Loucy (cell line): ENCODE results near the gene EIF3L.
A peak's percentile ranks its signal among the peaks of the same experiment; 100 is the strongest.

ENCODE experiments used
- H2AFZ ChIP-seq: fragments of 200-600 bp; sonication (generic); 2 replicates; pipeline ENCODE4 v1.6.0; 2016; ENCODE audit warnings: antibody characterized with exemption, mild to moderate bottlenecking, low read length, moderate library complexity
- H3F3A ChIP-seq: fragments of 200-600 bp; 2 replicates; pipeline ENCODE4 v1.6.0; 2016; ENCODE audit warnings: antibody characterized with exemption, low read depth, mild to moderate bottlenecking
- H3K27me3 ChIP-seq: fragments of 200-600 bp; sonication (generic); 2 replicates; pipeline ENCODE4 v1.6.1; 2014; ENCODE audit warnings: low read length, mild to moderate bottlenecking; ENCODE audit not compliant: insufficient read depth, poor library complexity, severe bottlenecking
- H3K36me3 ChIP-seq: fragments of 200-600 bp; sonication (generic); 2 replicates; pipeline ENCODE4 v1.6.1; 2016; ENCODE audit warnings: low read length; ENCODE audit not compliant: insufficient read depth
- H3K4me1 ChIP-seq: fragments of 200-600 bp; sonication (generic); 2 replicates; pipeline ENCODE4 v1.5.1; 2014; ENCODE audit warnings: low read length, mild to moderate bottlenecking; ENCODE audit not compliant: insufficient read depth, poor library complexity, severe bottlenecking
- H3K4me2 ChIP-seq: fragments of 200-600 bp; sonication (generic); 2 replicates; pipeline ENCODE4 v1.6.0; 2014; ENCODE audit warnings: antibody characterized with exemption, low read length, low read depth, mild to moderate bottlenecking; ENCODE audit not compliant: poor library complexity, severe bottlenecking
- H3K4me3 ChIP-seq: fragments of 200-600 bp; sonication (generic); 2 replicates; pipeline ENCODE4 v1.5.1; 2014; ENCODE audit warnings: low read length, mild to moderate bottlenecking, mixed read lengths; ENCODE audit not compliant: poor library complexity, severe bottlenecking
- H3K79me2 ChIP-seq: fragments of 200-600 bp; sonication (generic); 2 replicates; pipeline ENCODE4 v1.6.1; 2014; ENCODE audit warnings: low read length; ENCODE audit not compliant: insufficient read depth
- H3K9ac ChIP-seq: fragments of 200-600 bp; sonication (generic); 2 replicates; pipeline ENCODE4 v1.6.0; 2014; ENCODE audit warnings: mild to moderate bottlenecking, low read depth, low read length, moderate library complexity; ENCODE audit not compliant: poor library complexity, severe bottlenecking
- H3K9me2 ChIP-seq: fragments of 200-600 bp; sonication (generic); replicated peaks from 2 replicates; pipeline ENCODE4 v1.6.1; 2016; ENCODE audit warnings: low read depth, low read length, mixed read lengths
- H3K9me3 ChIP-seq: fragments of 200-600 bp; sonication (generic); 2 replicates; pipeline ENCODE4 v1.6.1; 2014; ENCODE audit warnings: mild to moderate bottlenecking, antibody characterized with exemption, low read length, low read depth; ENCODE audit not compliant: insufficient read depth
- H4K20me1 ChIP-seq: fragments of 200-600 bp; sonication (generic); 2 replicates; pipeline ENCODE4 v1.6.0; 2014; ENCODE audit warnings: antibody characterized with exemption, low read length, mild to moderate bottlenecking; ENCODE audit not compliant: insufficient read depth, poor library complexity, severe bottlenecking
- CTCF ChIP-seq: fragments of 200-600 bp; sonication (generic); conservative IDR thresholded peaks from 2 replicates; pipeline ENCODE4 v1.5.1; 2014; ENCODE audit warnings: mild to moderate bottlenecking, antibody characterized with exemption, low read length
- EZH2phosphoT487 ChIP-seq: fragments of 200-600 bp; IDR thresholded peaks from 2 replicates; pipeline ENCODE4 v1.6.1; 2018; ENCODE audit warnings: antibody characterized with exemption, mild to moderate bottlenecking, moderate library complexity, borderline replicate concordance

EIF3L gene

GRCh38 chr22:37802310-37803194, 46.7 kb upstream of the EIF3L start:
- peak overlapping the region; percentile 98 for H3K4me2 ChIP-seq
- H2AFZ ChIP-seq = peak overlapping the region; percentile 95
- H3K4me3 ChIP-seq = peak overlapping the region; percentile 91
- H4K20me1 ChIP-seq = no peaks in the 10 kb centered on the region
- no peaks in the 10 kb centered on the region for H3K79me2 ChIP-seq
- no peaks in the 10 kb centered on the region for H3F3A ChIP-seq
- H3K4me1 ChIP-seq = peaks cover 28% of the 10 kb centered on the region
- H3K9ac ChIP-seq = peak overlapping the region; percentile 79
- no peaks in the 10 kb centered on the region for H3K36me3 ChIP-seq
- H3K27me3 ChIP-seq = peaks cover 10% of the 10 kb centered on the region
- H3K9me3 ChIP-seq = no peaks in the 10 kb centered on the region
- no peaks in the 10 kb centered on the region for H3K9me2 ChIP-seq
- TF ChIP-seq CTCF (peak; percentile 1; the same call in 1 of the 2 replicates), EZH2phosphoT487 (no peak)

GRCh38 chr22:37803195-37803638, 46.0 kb upstream of the EIF3L start:
- no peaks in the 10 kb centered on the region for H3K9me3 ChIP-seq
- H3K4me2 ChIP-seq = peak overlapping the region; percentile 98
- peak overlapping the region; percentile 91 for H3K4me3 ChIP-seq
- peaks cover 32% of the 10 kb centered on the region for H3K4me1 ChIP-seq
- H3F3A ChIP-seq = no peaks in the 10 kb centered on the region
- H3K9ac ChIP-seq = peak overlapping the region; percentile 79
- no peak for TF ChIP-seq EZH2phosphoT487
- TF ChIP-seq CTCF = no peak
- no peaks in the 10 kb centered on the region for H3K9me2 ChIP-seq
- H3K79me2 ChIP-seq = 0 out of 2 replicates have a peak, but pooled peaks cover 2% of the 10 kb centered on the region
- H3K27me3 ChIP-seq = peaks cover 10% of the 10 kb centered on the region
- H4K20me1 ChIP-seq = no peaks in the 10 kb centered on the region
- 0 out of 2 replicates have a peak overlapping the region, but pooled peaks have one; percentile 95 for H2AFZ ChIP-seq
- H3K36me3 ChIP-seq = no peaks in the 10 kb centered on the region

- H3K79me2 ChIP-seq = peaks cover 8% of the 10 kb centered on the region; the same call in 1 of the 2 replicates
- H2AFZ ChIP-seq = no peak overlapping the region
- no peaks in the 10 kb centered on the region for H3K9me3 ChIP-seq
- H3K27me3 ChIP-seq = peaks cover 10% of the 10 kb centered on the region
- H3K9ac ChIP-seq = no peak overlapping the region
- TF ChIP-seq CTCF (no peak), EZH2phosphoT487 (no peak)
- H3K9me2 ChIP-seq = no peaks in the 10 kb centered on the region
- peaks cover 35% of the 10 kb centered on the region for H3K4me1 ChIP-seq
- peak overlapping the region; percentile 66 for H3K4me3 ChIP-seq
- no peaks in the 10 kb centered on the region for H4K20me1 ChIP-seq
- H3K36me3 ChIP-seq = no peaks in the 10 kb centered on the region
- peak overlapping the region; percentile 98 for H3K4me2 ChIP-seq
- H3F3A ChIP-seq = no peaks in the 10 kb centered on the region
Measured at GRCh38 chr22:37803639-37804351, 45.4 kb upstream of the EIF3L start.
